Measurements from ENCODE around the gene MXRA5. TPM values are rescaled to one million over a fixed set of nuclear protein-coding genes. Genes with fewer than 3 reads are reported as not detected.

MXRA5 gene
- total and polyA plus RNA-seq, 9 of the 15 experiments (the other 6 are each of a cell fraction or from before 2014, with no cell fraction given) = 0.02 TPM; not detected in 8

DNA sequence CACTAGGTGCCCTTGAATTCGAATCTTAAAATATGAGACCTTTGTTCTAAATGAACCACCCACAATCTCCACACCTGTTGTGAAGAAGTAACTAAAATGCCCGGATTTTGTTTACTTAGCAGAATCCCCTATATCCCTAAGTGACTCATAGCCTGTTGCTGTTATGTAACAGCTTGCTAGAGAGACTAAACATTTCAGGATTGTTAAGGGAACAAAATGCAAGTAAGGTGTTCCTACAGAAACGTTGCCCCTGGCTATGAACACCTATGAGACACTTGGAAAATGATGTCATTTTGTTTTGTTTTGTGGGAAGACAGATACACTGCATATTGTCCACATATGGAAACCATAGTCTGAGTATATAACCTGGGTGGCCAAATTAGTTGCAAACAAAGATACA, 24.2 kb upstream of the MXRA5 start:
- no TSS peak for BruUV-seq (replicated peaks)
- Histone ChIP-seq H3K9me1 (ENCODE audit: control insufficient read depth, insufficient read depth, low read length) (no peaks in the 10 kb centered on the region), H3K27ac (ENCODE audit: extremely low read depth, low read depth, low read length) (no peak overlapping the region), H3K79me2 (ENCODE audit: control insufficient read depth, insufficient read depth, low read length) (no peaks in the 10 kb centered on the region), H3K9me3 (replicated peaks; ENCODE audit: control insufficient read depth, insufficient read depth, low read depth, low read length) (no peaks in the 10 kb centered on the region), H3K4me1 (replicated peaks in 1 of 2; ENCODE audit: control insufficient read depth in 2 of 2, insufficient read depth in 2 of 2, low read length in 2 of 2) (no peaks in the 10 kb centered on the region), H3K36me3 (ENCODE audit: control insufficient read depth, insufficient read depth, low read length) (no peaks in the 10 kb centered on the region), H3K9ac (ENCODE audit: insufficient read depth in 1 of 2, low read depth in 2 of 2, low read length in 2 of 2) (no peak overlapping the region), H2AFZ (ENCODE audit: low read depth, low read length) (no peak overlapping the region), H3K27me3 (ENCODE audit: control insufficient read depth in 2 of 2, insufficient read depth in 2 of 2, low read length in 2 of 2) (no peaks in the 10 kb centered on the region), H4K20me1 (replicated peaks; ENCODE audit: control insufficient read depth, insufficient read depth, low read length) (no peaks in the 10 kb centered on the region), H3K4me2 (ENCODE audit: insufficient read depth, low read length) (no peak overlapping the region), H3K4me3 (no peak overlapping the region)
- DNase-seq (ENCODE audit: extremely low read depth in 1 of 4, low spot score in 3 of 4) (no peak), FAIRE-seq (no peak), ATAC-seq (no peak)
- 0% methylated on average over 3 of the region's 3 CpGs for WGBS (ENCODE audit: insufficient coverage, low coverage, missing lambda C conversion rate)
- TF ChIP-seq CBX1 (IDR thresholded peaks at IDR 0.05; ENCODE audit: low read depth) (no peak), MTF1 (CRISPR knock-in tag; IDR thresholded peaks at IDR 0.05; ENCODE audit: borderline replicate concordance) (no peak), HEY1 (CRISPR knock-in tag; IDR thresholded peaks at IDR 0.05; ENCODE audit: borderline replicate concordance) (no peak), ZNF354B (CRISPR knock-in tag; IDR thresholded peaks at IDR 0.05) (no peak)
- intact Hi-C loops (cut with micrococcal nuclease) = no loop called here
- POLR2A ChIA-PET = no interaction called here
- CTCF ChIA-PET (ENCODE audit: low intra/inter-chr PET ratio) = no interaction called here
- in situ Hi-C loops (cut with MboI) = no loop called here

- Histone ChIP-seq H3K9me1 (ENCODE audit: control insufficient read depth, insufficient read depth, low read length) (no peaks in the 10 kb centered on the region), H3K9ac (ENCODE audit: insufficient read depth in 1 of 2, low read depth in 2 of 2, low read length in 2 of 2) (no peak overlapping the region), H2AFZ (ENCODE audit: low read depth, low read length) (no peak overlapping the region), H3K27me3 (ENCODE audit: control insufficient read depth in 2 of 2, insufficient read depth in 2 of 2, low read length in 2 of 2) (no peaks in the 10 kb centered on the region), H3K4me1 (replicated peaks in 1 of 2; ENCODE audit: control insufficient read depth in 2 of 2, insufficient read depth in 2 of 2, low read length in 2 of 2) (no peaks in the 10 kb centered on the region), H4K20me1 (replicated peaks; ENCODE audit: control insufficient read depth, insufficient read depth, low read length) (no peaks in the 10 kb centered on the region), H3K9me3 (replicated peaks; ENCODE audit: control insufficient read depth, insufficient read depth, low read depth, low read length) (no peaks in the 10 kb centered on the region), H3K4me2 (ENCODE audit: insufficient read depth, low read length) (no peak overlapping the region), H3K27ac (ENCODE audit: extremely low read depth, low read depth, low read length) (no peak overlapping the region), H3K36me3 (ENCODE audit: control insufficient read depth, insufficient read depth, low read length) (no peaks in the 10 kb centered on the region), H3K79me2 (ENCODE audit: control insufficient read depth, insufficient read depth, low read length) (no peaks in the 10 kb centered on the region), H3K4me3 (no peak overlapping the region)
- ChIA-PET CTCF (ENCODE audit: low intra/inter-chr PET ratio) (no interaction called here), POLR2A (no interaction called here)
- intact Hi-C loops (cut with micrococcal nuclease) (no loop called here), in situ Hi-C loops (cut with MboI) (no loop called here)
- WGBS (ENCODE audit: insufficient coverage, low coverage, missing lambda C conversion rate) = 0% methylated on average over 2 of the region's 4 CpGs
- ATAC-seq (no peak), DNase-seq (ENCODE audit: extremely low read depth in 1 of 4, low spot score in 3 of 4) (no peak), FAIRE-seq (no peak)
- BruUV-seq (replicated peaks) = no TSS peak
- TF ChIP-seq TCF7L2 (IDR thresholded peaks at IDR 0.05; ENCODE audit: low read depth, low read length) = no peak
- no peak for TF ChIP-seq DPF2 (IDR thresholded peaks at IDR 0.05)
Observed at GRCh38 chrX:3362956-3363355, 16.5 kb upstream of the MXRA5 start.
